Gastrocnemius medialis (tissue), 4 donors: ENCODE data around the gene BCL2.

Experiments used
- CTCF ChIP-seq, 5 experiments: fragments of 450-650 bp in 3 of 5; fragments of 200-600 bp in 2 of 5; sonication (generic) in 2 of 5; IDR thresholded peaks in 4 of 5; conservative IDR thresholded peaks in 1 of 5; 1 replicate in 4 of 5; 2 replicates in 1 of 5; pipeline ENCODE4 v1.5.1; 2016 to 2019; ENCODE audit warnings: antibody characterized with exemption in 5 of 5, mild to moderate bottlenecking in 3 of 5, moderate library complexity in 3 of 5
- POLR2A ChIP-seq, 2 donors: fragments of 450-650 bp; IDR thresholded peaks; one replicate each; pipeline ENCODE4 v1.6.1; 2017; ENCODE audit warnings: antibody characterized with exemption in 2 of 2, mild to moderate bottlenecking in 2 of 2, moderate library complexity in 2 of 2

- TF ChIP-seq CTCF (IDR thresholded peaks at IDR 0.05 in 4 of 5, conservative IDR thresholded peaks at IDR 0.05 in 1 of 5) (no peak), POLR2A (IDR thresholded peaks at IDR 0.05) (no peak)
Measured at GRCh38 chr18:63179422-63179821, 140.1 kb downstream of the BCL2 start.
